Cardiac muscle cell (in vitro differentiated cells and primary cell): Measurements from ENCODE around the gene UPF2. TPM values are rescaled to one million over a fixed set of nuclear protein-coding genes. Genes with fewer than 3 reads are reported as not detected.
"Not testable (repeated sequence)": the region's sequence is repeated elsewhere in the genome, so short reads cannot be mapped to it uniquely, and the experiment has no call there.

Source experiments
- DNase-seq, 2 donors: peaks; one replicate each; pipeline versions ENCODE4 v3.0.0 to v3.0.0-alpha.2; 2010 to 2017; ENCODE audit warnings: low read depth in 1 of 2, low spot score in 1 of 2
- H3K27ac ChIP-seq: fragments of 200-600 bp; sonication (generic); 2 replicates; pipeline ENCODE4 v1.5.1; 2016
- H3K27me3 ChIP-seq: fragments of 200-600 bp; sonication (generic); 2 replicates; pipeline ENCODE4 v1.6.0; 2016; ENCODE audit warnings: control low read depth
- H3K36me3 ChIP-seq: fragments of 200-600 bp; sonication (generic); 2 replicates; pipeline ENCODE4 v1.5.1; 2016; ENCODE audit warnings: control low read depth
- H3K4me1 ChIP-seq: fragments of 200-600 bp; sonication (generic); 2 replicates; pipeline ENCODE4 v1.8.1; 2017; ENCODE audit warnings: low read depth, mild to moderate bottlenecking, mixed run types
- H3K4me3 ChIP-seq: fragments of 200-600 bp; sonication (generic); 2 replicates; pipeline ENCODE4 v1.5.1; 2016; ENCODE audit warnings: mild to moderate bottlenecking
- H3K9me3 ChIP-seq: fragments of 200-600 bp; sonication (generic); 2 replicates; pipeline ENCODE4 v1.5.1; 2017; ENCODE audit warnings: low read depth, mild to moderate bottlenecking, control low read depth
- polyA plus RNA-seq: library from polyadenylated mRNA; unstranded; fragments of >200 nt; fragmentation: Nextera tagmentation; extraction: Ambion mirVana; gene quantifications from 2 replicates; pipeline ENCODE4 v1.2.1, GENCODE V29; 2016
- total RNA-seq: library from RNA; depleted of rRNA; stranded (reverse); fragments of >200 nt; gene quantifications from 2 replicates; pipeline ENCODE4 v1.2.3, GENCODE V29; 2016
- TF ChIP-seq, protein P1 (sequence below): IDR thresholded peaks from 2 replicates; pipeline ENCODE4 v1.5.1; 2012; ENCODE audit warnings: low read depth, mild to moderate bottlenecking, low read length

UPF2 gene
- total and polyA plus RNA-seq, 2 experiments from 2014 or later = 12.8 to 13.2 TPM

DNA sequence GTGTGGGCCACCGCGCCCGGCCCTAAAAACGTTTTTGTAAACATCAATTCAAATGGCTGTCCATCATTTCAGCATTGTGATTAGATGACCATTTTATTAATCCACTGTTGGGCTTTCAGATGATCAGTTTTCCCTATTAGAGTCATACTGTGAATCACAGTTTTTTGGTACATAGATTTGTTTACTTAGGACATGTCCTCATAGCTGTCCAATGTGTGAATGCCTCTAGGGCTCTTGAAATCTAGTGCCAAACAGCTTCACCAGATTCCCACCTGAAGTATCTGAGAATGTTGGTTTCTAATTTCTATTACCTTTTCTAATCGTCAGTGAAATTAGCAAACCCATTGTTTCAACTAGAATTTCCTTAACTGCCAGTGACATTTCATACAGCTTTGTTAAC lies 66.8 kb downstream of the UPF2 start:
- no peak overlapping the region for H3K27ac ChIP-seq
- TF ChIP-seq, protein P1, sequence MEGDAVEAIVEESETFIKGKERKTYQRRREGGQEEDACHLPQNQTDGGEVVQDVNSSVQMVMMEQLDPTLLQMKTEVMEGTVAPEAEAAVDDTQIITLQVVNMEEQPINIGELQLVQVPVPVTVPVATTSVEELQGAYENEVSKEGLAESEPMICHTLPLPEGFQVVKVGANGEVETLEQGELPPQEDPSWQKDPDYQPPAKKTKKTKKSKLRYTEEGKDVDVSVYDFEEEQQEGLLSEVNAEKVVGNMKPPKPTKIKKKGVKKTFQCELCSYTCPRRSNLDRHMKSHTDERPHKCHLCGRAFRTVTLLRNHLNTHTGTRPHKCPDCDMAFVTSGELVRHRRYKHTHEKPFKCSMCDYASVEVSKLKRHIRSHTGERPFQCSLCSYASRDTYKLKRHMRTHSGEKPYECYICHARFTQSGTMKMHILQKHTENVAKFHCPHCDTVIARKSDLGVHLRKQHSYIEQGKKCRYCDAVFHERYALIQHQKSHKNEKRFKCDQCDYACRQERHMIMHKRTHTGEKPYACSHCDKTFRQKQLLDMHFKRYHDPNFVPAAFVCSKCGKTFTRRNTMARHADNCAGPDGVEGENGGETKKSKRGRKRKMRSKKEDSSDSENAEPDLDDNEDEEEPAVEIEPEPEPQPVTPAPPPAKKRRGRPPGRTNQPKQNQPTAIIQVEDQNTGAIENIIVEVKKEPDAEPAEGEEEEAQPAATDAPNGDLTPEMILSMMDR = no peak
- H3K27me3 ChIP-seq = no peaks in the 10 kb centered on the region
- H3K36me3 ChIP-seq = peaks cover 4% of the 10 kb centered on the region
- H3K4me3 ChIP-seq = no peak overlapping the region
- no peaks in the 10 kb centered on the region for H3K4me1 ChIP-seq
- no peaks in the 10 kb centered on the region for H3K9me3 ChIP-seq
- DNase-seq = no peak

- not testable (repeated sequence) for H3K27ac ChIP-seq, H3K9me3 ChIP-seq, H3K36me3 ChIP-seq, DNase-seq, H3K27me3 ChIP-seq, H3K4me1 ChIP-seq, H3K4me3 ChIP-seq
These were observed 70.1 kb downstream of the UPF2 start for GRCh38 chr10:11972523-11972922.

DNA sequence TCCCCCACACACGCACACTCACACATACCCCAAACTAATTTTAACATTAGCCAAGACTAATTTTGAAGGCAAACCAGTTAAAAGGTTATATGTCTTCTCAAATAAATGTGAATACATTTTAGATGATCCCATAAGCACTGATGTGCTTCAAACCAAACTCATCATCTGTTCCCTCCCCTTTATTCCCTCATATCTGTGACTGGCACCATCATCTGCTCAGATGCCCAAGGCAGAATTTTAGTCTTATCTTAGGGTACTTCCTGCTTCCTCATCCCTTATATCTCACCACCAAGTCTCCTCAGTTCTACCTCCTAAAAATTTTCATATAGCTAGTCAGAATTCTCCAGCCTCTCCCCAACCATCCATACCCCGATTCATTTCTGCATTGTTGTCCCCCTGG lies 80.4 kb downstream of the UPF2 start:
- Histone ChIP-seq H3K4me1 (no peaks in the 10 kb centered on the region), H3K9me3 (no peaks in the 10 kb centered on the region), H3K27ac (no peak overlapping the region), H3K27me3 (no peaks in the 10 kb centered on the region), H3K4me3 (no peak overlapping the region), H3K36me3 (peaks cover 32% of the 10 kb centered on the region)
- DNase-seq = no peak
- TF ChIP-seq, protein P1 = no peak

GRCh38 chr10:11961771-11962170 lies 80.8 kb downstream of the UPF2 start:
- no peak for DNase-seq
- H3K4me3 ChIP-seq = no peak overlapping the region
- no peaks in the 10 kb centered on the region for H3K9me3 ChIP-seq
- H3K27me3 ChIP-seq = no peaks in the 10 kb centered on the region
- TF ChIP-seq, protein P1 = no peak
- no peak overlapping the region for H3K27ac ChIP-seq
- no peaks in the 10 kb centered on the region for H3K4me1 ChIP-seq
- H3K36me3 ChIP-seq = peaks cover 31% of the 10 kb centered on the region

DNA sequence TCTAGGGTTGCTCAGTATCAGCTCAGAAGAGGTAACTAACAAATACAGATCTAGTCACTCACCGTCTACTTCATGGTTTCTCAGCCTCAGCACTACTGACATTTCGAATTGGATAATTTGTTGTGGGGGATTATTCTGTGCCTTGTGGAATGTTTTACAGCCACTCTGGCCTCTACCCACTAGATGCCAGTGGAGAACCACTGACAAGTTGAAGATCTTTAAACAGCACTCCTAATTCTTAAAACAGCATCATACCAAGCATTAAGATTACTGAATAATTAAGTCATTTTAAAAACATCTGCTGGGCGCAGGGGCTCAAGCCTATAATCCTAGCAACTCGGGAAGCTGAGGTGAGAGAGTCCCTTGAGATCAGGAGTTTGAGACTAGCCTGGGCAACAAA lies 82.6 kb downstream of the UPF2 start:
- TF ChIP-seq, protein P1 = no peak
- no peak for DNase-seq
- H3K36me3 ChIP-seq = peaks cover 37% of the 10 kb centered on the region

GRCh38 chr10:11958956-11959355 lies 83.7 kb downstream of the UPF2 start:
- DNase-seq = no peak
- H3K36me3 ChIP-seq = peaks cover 35% of the 10 kb centered on the region
- TF ChIP-seq, protein P1 = no peak
- no peaks in the 10 kb centered on the region for H3K27me3 ChIP-seq
- H3K4me3 ChIP-seq = no peak overlapping the region
- no peaks in the 10 kb centered on the region for H3K9me3 ChIP-seq
- H3K4me1 ChIP-seq = no peaks in the 10 kb centered on the region
- no peak overlapping the region for H3K27ac ChIP-seq

More for the DNA sequence above, 82.6 kb downstream of the UPF2 start:
- Histone ChIP-seq H3K27me3 (no peaks in the 10 kb centered on the region), H3K27ac (no peak overlapping the region), H3K9me3 (no peaks in the 10 kb centered on the region), H3K4me3 (no peak overlapping the region), H3K4me1 (no peaks in the 10 kb centered on the region)
